ENCODE results near the gene SBF1.

GRCh38 chr22:50471197-50471847 lies 3.5 kb downstream of the SBF1 start:
- TF ChIP-seq POLR2A (IDR thresholded peaks at IDR 0.05) = no peak
- TF ChIP-seq POLR2AphosphoS5 (IDR thresholded peaks at IDR 0.05) = no peak

Measured in gastroesophageal sphincter (tissue), 2 donors.